Measurements from ENCODE around the gene JUNB.
A peak's percentile ranks its signal among the peaks of the same experiment; 100 is the strongest.
"Not testable (repeated sequence)": the region's sequence is repeated elsewhere in the genome, so short reads cannot be mapped to it uniquely, and the experiment has no call there.

JUNB gene

GRCh38 chr19:12789098-12789903, 2.0 kb upstream of the JUNB start:
- DNase-seq: peak in 1 of 4 experiments; percentile 41

GRCh38 chr19:12789904-12790619, 1.2 kb upstream of the JUNB start:
- peak; percentile 38 to 80 (median 67) for DNase-seq

GRCh38 chr19:12790628-12791344, 500 bp upstream of the JUNB start:
- DNase-seq: no peak

- DNase-seq: peak; percentile 37 to 71 (median 56)
Observed at GRCh38 chr19:12792051-12792852, 966 bp downstream of the JUNB start.

- DNase-seq: peak in 1 of 4 experiments; percentile 50
Observed at GRCh38 chr19:12792853-12793289, 1.6 kb downstream of the JUNB start.

GRCh38 chr19:12793290-12794195, 2.3 kb downstream of the JUNB start:
- DNase-seq: peak; percentile 86 to 94 (median 90)

- no peak for DNase-seq
Observed at GRCh38 chr19:12794196-12794941, 3.1 kb downstream of the JUNB start.

GRCh38 chr19:12794971-12795381, 3.7 kb downstream of the JUNB start:
- no peak for DNase-seq

- peak; percentile 22 to 62 (median 51) for DNase-seq
Observed at GRCh38 chr19:12796146-12797071, 5.1 kb downstream of the JUNB start.

- no peak for DNase-seq
Observed at GRCh38 chr19:12797141-12797587, 5.9 kb downstream of the JUNB start.

- DNase-seq: not testable (repeated sequence)
Observed at GRCh38 chr19:12797607-12798006, 6.3 kb downstream of the JUNB start.

- no peak for DNase-seq
Observed at GRCh38 chr19:12799742-12800465, 8.6 kb downstream of the JUNB start.

- DNase-seq: no peak
Observed at GRCh38 chr19:12800466-12800770, 9.1 kb downstream of the JUNB start.

- no peak for DNase-seq
Observed at GRCh38 chr19:12800923-12801465, 9.7 kb downstream of the JUNB start.

GRCh38 chr19:12801466-12802266, 10.4 kb downstream of the JUNB start, which contains the start of the genes PRDX2 and THSD8:
Gene PRDX2 (minus strand): TSS chr19:12801800. CDS start chr19:12801261, 539 bp downstream.
Gene THSD8 (plus strand): TSS chr19:12802069. CDS start chr19:12802072, 3 bp downstream.
- DNase-seq: peak; percentile 27 to 78 (median 58)

- DNase-seq: no peak
Observed at GRCh38 chr19:12802267-12803106, 11.2 kb downstream of the JUNB start.
